ENCODE results near the gene SUPT20HL2.

SUPT20HL2 gene

GRCh38 chrX:24334461-24334860 is 20.6 kb upstream of the SUPT20HL2 start:
- Histone ChIP-seq H3K9me3 (no peaks in the 10 kb centered on the region), H3K36me3 (no peaks in the 10 kb centered on the region), H3K27me3 (no peaks in the 10 kb centered on the region), H3K4me1 (ENCODE audit: control insufficient read depth in 1 of 2, insufficient read depth in 1 of 2, low read depth in 1 of 2, low read length in 1 of 2) (no peaks in the 10 kb centered on the region), H3K4me3 (ENCODE audit: low read depth in 1 of 2, low read length in 1 of 2) (no peak overlapping the region), H3K27ac (no peak overlapping the region)
- TF ChIP-seq, protein P1, sequence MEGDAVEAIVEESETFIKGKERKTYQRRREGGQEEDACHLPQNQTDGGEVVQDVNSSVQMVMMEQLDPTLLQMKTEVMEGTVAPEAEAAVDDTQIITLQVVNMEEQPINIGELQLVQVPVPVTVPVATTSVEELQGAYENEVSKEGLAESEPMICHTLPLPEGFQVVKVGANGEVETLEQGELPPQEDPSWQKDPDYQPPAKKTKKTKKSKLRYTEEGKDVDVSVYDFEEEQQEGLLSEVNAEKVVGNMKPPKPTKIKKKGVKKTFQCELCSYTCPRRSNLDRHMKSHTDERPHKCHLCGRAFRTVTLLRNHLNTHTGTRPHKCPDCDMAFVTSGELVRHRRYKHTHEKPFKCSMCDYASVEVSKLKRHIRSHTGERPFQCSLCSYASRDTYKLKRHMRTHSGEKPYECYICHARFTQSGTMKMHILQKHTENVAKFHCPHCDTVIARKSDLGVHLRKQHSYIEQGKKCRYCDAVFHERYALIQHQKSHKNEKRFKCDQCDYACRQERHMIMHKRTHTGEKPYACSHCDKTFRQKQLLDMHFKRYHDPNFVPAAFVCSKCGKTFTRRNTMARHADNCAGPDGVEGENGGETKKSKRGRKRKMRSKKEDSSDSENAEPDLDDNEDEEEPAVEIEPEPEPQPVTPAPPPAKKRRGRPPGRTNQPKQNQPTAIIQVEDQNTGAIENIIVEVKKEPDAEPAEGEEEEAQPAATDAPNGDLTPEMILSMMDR (IDR thresholded peaks at IDR 0.05), result no peak

GRCh38 chrX:24333371-24333770 is 19.5 kb upstream of the SUPT20HL2 start:
- H3K9me3 ChIP-seq, result no peaks in the 10 kb centered on the region
- H3K27me3 ChIP-seq, result no peaks in the 10 kb centered on the region
- no peak overlapping the region for H3K27ac ChIP-seq
- TF ChIP-seq, protein P1 (IDR thresholded peaks at IDR 0.05), result no peak
- H3K36me3 ChIP-seq, result no peaks in the 10 kb centered on the region
- no peak overlapping the region for H3K4me3 ChIP-seq (ENCODE audit: low read depth in 1 of 2, low read length in 1 of 2)
- H3K4me1 ChIP-seq (ENCODE audit: control insufficient read depth in 1 of 2, insufficient read depth in 1 of 2, low read depth in 1 of 2, low read length in 1 of 2), result no peaks in the 10 kb centered on the region

- TF ChIP-seq, protein P1 (IDR thresholded peaks at IDR 0.05), result no peak
- no peaks in the 10 kb centered on the region for H3K9me3 ChIP-seq
- no peaks in the 10 kb centered on the region for H3K36me3 ChIP-seq
- H3K27me3 ChIP-seq, result no peaks in the 10 kb centered on the region
- H3K4me1 ChIP-seq (ENCODE audit: control insufficient read depth in 1 of 2, insufficient read depth in 1 of 2, low read depth in 1 of 2, low read length in 1 of 2), result no peaks in the 10 kb centered on the region
- H3K27ac ChIP-seq, result no peak overlapping the region
- H3K4me3 ChIP-seq (ENCODE audit: low read depth in 1 of 2, low read length in 1 of 2), result no peak overlapping the region
Measured at GRCh38 chrX:24332878-24333277, 19.0 kb upstream of the SUPT20HL2 start.

GRCh38 chrX:24325231-24325630 is 11.4 kb upstream of the SUPT20HL2 start:
- TF ChIP-seq, protein P1 (IDR thresholded peaks at IDR 0.05), result no peak
- Histone ChIP-seq H3K27ac (no peak overlapping the region), H3K36me3 (no peaks in the 10 kb centered on the region), H3K4me1 (ENCODE audit: control insufficient read depth in 1 of 2, insufficient read depth in 1 of 2, low read depth in 1 of 2, low read length in 1 of 2) (no peaks in the 10 kb centered on the region), H3K9me3 (no peaks in the 10 kb centered on the region), H3K4me3 (ENCODE audit: low read depth in 1 of 2, low read length in 1 of 2) (no peak overlapping the region), H3K27me3 (no peaks in the 10 kb centered on the region)

GRCh38 chrX:24321741-24322395 is 8.0 kb upstream of the SUPT20HL2 start:
- TF ChIP-seq, protein P1 (IDR thresholded peaks at IDR 0.05), result no peak
- Histone ChIP-seq H3K27me3 (no peaks in the 10 kb centered on the region), H3K27ac (no peak overlapping the region), H3K36me3 (no peaks in the 10 kb centered on the region), H3K9me3 (no peaks in the 10 kb centered on the region), H3K4me1 (ENCODE audit: control insufficient read depth in 1 of 2, insufficient read depth in 1 of 2, low read depth in 1 of 2, low read length in 1 of 2) (no peaks in the 10 kb centered on the region), H3K4me3 (ENCODE audit: low read depth in 1 of 2, low read length in 1 of 2) (no peak overlapping the region)
